Common myeloid progenitor, CD34-positive (primary cell): ENCODE measurements around the gene TRIM34. TPM values are rescaled to one million over a fixed set of nuclear protein-coding genes. Genes with fewer than 3 reads are reported as not detected.
A peak's percentile ranks its signal among the peaks of the same experiment; 100 is the strongest.
"Not testable (repeated sequence)": the region's sequence is repeated elsewhere in the genome, so short reads cannot be mapped to it uniquely, and the experiment has no call there.

Experiments
- CTCF ChIA-PET: fragments of 350-600 bp; sonication (Branson Sonifier 250); formaldehyde crosslinking; loops from one replicate; lab custom pipeline; 2021; ENCODE audit warnings: antibody characterized with exemption; lab: Charles Lee
- POLR2A ChIA-PET: fragments of 350-600 bp; sonication (Branson Sonifier 250); formaldehyde crosslinking; loops from one replicate; lab custom pipeline; 2021; ENCODE audit warnings: antibody characterized with exemption; lab: Charles Lee
- DNase-seq, 3 donors: peaks; one replicate each; pipeline versions ENCODE4 v3.0.0 to v3.0.0-alpha.2; 2013
- H3K27ac ChIP-seq, 2 experiments: 1 replicate in 1 of 2; 2 replicates in 1 of 2; pipeline ENCODE4 v1.7.0; 2013; ENCODE audit warnings: inconsistent platforms in 2 of 2, low read length in 2 of 2, mild to moderate bottlenecking in 2 of 2, low read depth in 1 of 2, moderate library complexity in 1 of 2; ENCODE audit not compliant: severe bottlenecking in 2 of 2, insufficient read depth in 1 of 2, poor library complexity in 1 of 2
- H3K27me3 ChIP-seq, 5 experiments: replicated peaks in 2 of 5; 1 replicate in 3 of 5; 2 replicates in 2 of 5; pipeline versions ENCODE4 v1.6.1 to v1.7.0; 2013; ENCODE audit warnings: low read length in 4 of 5, mild to moderate bottlenecking in 2 of 5, moderate library complexity in 2 of 5, inconsistent platforms in 1 of 5; ENCODE audit not compliant: insufficient read depth in 5 of 5, control insufficient read depth in 4 of 5
- H3K36me3 ChIP-seq, 4 experiments: 1 replicate in 2 of 4; 2 replicates in 2 of 4; pipeline versions ENCODE4 v1.6.1 to v1.7.0; 2013; ENCODE audit warnings: low read length in 3 of 4, control low read depth in 1 of 4, mild to moderate bottlenecking in 1 of 4; ENCODE audit not compliant: control insufficient read depth in 4 of 4, insufficient read depth in 4 of 4
- H3K4me1 ChIP-seq, 4 experiments: 1 replicate in 3 of 4; 2 replicates in 1 of 4; pipeline versions ENCODE4 v1.6.1 to v1.7.1; 2013; ENCODE audit warnings: low read length in 3 of 4, mild to moderate bottlenecking in 3 of 4, control low read depth in 1 of 4, inconsistent platforms in 1 of 4, moderate library complexity in 1 of 4; ENCODE audit not compliant: control insufficient read depth in 4 of 4, insufficient read depth in 4 of 4; ENCODE audit errors: control extremely low read depth in 1 of 4
- H3K4me3 ChIP-seq, 7 experiments: 1 replicate in 4 of 7; 2 replicates in 3 of 7; pipeline versions ENCODE4 v1.5.1 to v1.7.0; 2013; ENCODE audit warnings: mild to moderate bottlenecking in 7 of 7, low read length in 6 of 7, moderate library complexity in 6 of 7, inconsistent platforms in 2 of 7, low read depth in 2 of 7, control low read depth in 1 of 7; ENCODE audit not compliant: insufficient read depth in 4 of 7, control insufficient read depth in 1 of 7; ENCODE audit errors: extremely low read depth in 1 of 7
- H3K9me3 ChIP-seq, 5 experiments: 1 replicate in 4 of 5; 2 replicates in 1 of 5; pipeline versions ENCODE4 v1.6.1 to v1.7.1; 2013; ENCODE audit warnings: low read length in 4 of 5, mild to moderate bottlenecking in 2 of 5, inconsistent platforms in 1 of 5, low read depth in 1 of 5, moderate library complexity in 1 of 5; ENCODE audit not compliant: control insufficient read depth in 4 of 5, insufficient read depth in 2 of 5; ENCODE audit errors: control extremely low read depth in 1 of 5
- WGBS: methylation state at CpG from one replicate; pipeline ENCODE4 v1.1.5; 2013; ENCODE audit not compliant: insufficient coverage; 5-methylcytosine and 5-hydroxymethylcytosine counted together
- polyA plus RNA-seq: library from polyadenylated mRNA; unstranded; fragments of 120-200 nt; gene quantifications from one replicate; pipeline ENCODE4 v1.2.1, GENCODE V29; 2013

TRIM34 gene
- 11.0 TPM for polyA plus RNA-seq

- WGBS, result 23% methylated on average over 6 of the region's 7 CpGs
- no peaks in the 10 kb centered on the region for H3K9me3 ChIP-seq
- H3K27me3 ChIP-seq, result no peaks in the 10 kb centered on the region
- DNase-seq, result peak; percentile 82 to 94 (median 91)
- ChIA-PET POLR2A (interaction anchor here (0.6 kb wide), 1 partner anchor 186 kb away, joined by 3 read pairs; no protein-coding TSS in a partner anchor), CTCF (interaction anchor here (1.0 to 1.3 kb wide), 2 partner anchors 24 to 70 kb away, joined by 4 to 6 read pairs; no protein-coding TSS in a partner anchor)
- peak within 1 kb of the TSS; percentile 65 to 87 (median 83) for H3K4me3 ChIP-seq
- peaks cover 7 to 32% (median 25%) of the 10 kb centered on the region in 4 experiments for H3K4me1 ChIP-seq
- peak within 1 kb of the TSS; percentile 77 to 82 for H3K27ac ChIP-seq
- H3K36me3 ChIP-seq, result no peaks in the 10 kb centered on the region
Observed at GRCh38 chr11:5624489-5625279, at the start of gene TRIM34. Gene TRIM34 (plus strand): TSS chr11:5625001. CDS start chr11:5632332, 7,331 bp downstream.

- H3K4me3 ChIP-seq, result no peak overlapping the region
- WGBS, result 71% methylated on average over 4 of the region's 4 CpGs
- no peaks in the 10 kb centered on the region for H3K36me3 ChIP-seq
- POLR2A ChIA-PET, result no interaction called here
- CTCF ChIA-PET, result no interaction called here
- no peaks in the 10 kb centered on the region for H3K4me1 ChIP-seq
- no peak overlapping the region for H3K27ac ChIP-seq
- H3K27me3 ChIP-seq, result peaks cover 0 to 2% (median 0%) of the 10 kb centered on the region in 5 experiments
- no peaks in the 10 kb centered on the region for H3K9me3 ChIP-seq
- no peak for DNase-seq
Observed at GRCh38 chr11:5575152-5575551, 49.6 kb upstream of the TRIM34 start.

GRCh38 chr11:5577101-5577500 is 47.7 kb upstream of the TRIM34 start:
- POLR2A ChIA-PET, result no interaction called here
- CTCF ChIA-PET, result no interaction called here
- Histone ChIP-seq H3K27me3 (peaks cover 0 to 2% (median 0%) of the 10 kb centered on the region in 5 experiments), H3K4me3 (no peak overlapping the region), H3K36me3 (no peaks in the 10 kb centered on the region), H3K4me1 (no peaks in the 10 kb centered on the region), H3K27ac (no peak overlapping the region), H3K9me3 (no peaks in the 10 kb centered on the region)
- DNase-seq, result no peak

- POLR2A ChIA-PET, result no interaction called here
- CTCF ChIA-PET, result no interaction called here
- no peak within 1 kb of the TSS for H3K27ac ChIP-seq
- no peaks in the 10 kb centered on the region for H3K9me3 ChIP-seq
- DNase-seq, result no peak
- H3K27me3 ChIP-seq, result peaks cover 0 to 2% (median 0%) of the 10 kb centered on the region in 5 experiments
- H3K4me3 ChIP-seq, result no peak within 1 kb of the TSS
- no peaks in the 10 kb centered on the region for H3K36me3 ChIP-seq
- H3K4me1 ChIP-seq, result no peaks in the 10 kb centered on the region
- 98% methylated on average over 8 of the region's 8 CpGs for WGBS
Observed at GRCh38 chr11:5580577-5580976, 44.2 kb upstream of the TRIM34 start, which contains the start of gene OR52B6. Gene OR52B6 (plus strand): TSS chr11:5580877. CDS start chr11:5580877, 0 bp downstream.

- no peak overlapping the region for H3K27ac ChIP-seq
- H3K36me3 ChIP-seq, result no peaks in the 10 kb centered on the region
- ChIA-PET POLR2A (no interaction called here), CTCF (no interaction called here)
- H3K27me3 ChIP-seq, result peaks cover 0 to 2% (median 0%) of the 10 kb centered on the region in 5 experiments
- no peaks in the 10 kb centered on the region for H3K9me3 ChIP-seq
- H3K4me3 ChIP-seq, result no peak overlapping the region
- H3K4me1 ChIP-seq, result no peaks in the 10 kb centered on the region
- 100% methylated on average over 4 of the region's 4 CpGs for WGBS
- no peak for DNase-seq
Observed at GRCh38 chr11:5581014-5581413, 43.8 kb upstream of the TRIM34 start.

GRCh38 chr11:5584458-5584857 is 40.3 kb upstream of the TRIM34 start:
- POLR2A ChIA-PET, H3K9me3 ChIP-seq, CTCF ChIA-PET, H3K4me1 ChIP-seq, H3K27ac ChIP-seq, H3K27me3 ChIP-seq, DNase-seq, H3K36me3 ChIP-seq, H3K4me3 ChIP-seq: not testable (repeated sequence)
- no CpG with 5 or more reads among the region's 5 CpGs for WGBS

- H3K36me3 ChIP-seq, DNase-seq, H3K27ac ChIP-seq, CTCF ChIA-PET, H3K9me3 ChIP-seq, POLR2A ChIA-PET, H3K4me3 ChIP-seq, H3K4me1 ChIP-seq, H3K27me3 ChIP-seq: not testable (repeated sequence)
- 95% methylated on average over 20 of the region's 31 CpGs for WGBS
Observed at GRCh38 chr11:5589906-5590305, 34.9 kb upstream of the TRIM34 start.
